Mucosa of descending colon (tissue), 3 donors: ENCODE data around the gene RFPL1. TPM values are rescaled to one million over a fixed set of nuclear protein-coding genes. Genes with fewer than 3 reads are reported as not detected.

Source experiments
- ATAC-seq: fragments of 200-7000 bp; cut with Tn5 transposase; one replicate; pipeline ENCODE4 v1.9.1; 2020; ENCODE audit warnings: mild to moderate bottlenecking, moderate library complexity
- DNase-seq, 3 donors: peaks; one replicate each; pipeline ENCODE4 v3.0.0-alpha.2; 2020
- H3K36me3 ChIP-seq: fragments of 200-600 bp; one replicate; pipeline ENCODE4 v1.8.0; 2021; ENCODE audit warnings: low read depth, mild to moderate bottlenecking
- H3K4me1 ChIP-seq: fragments of 200-600 bp; one replicate; pipeline ENCODE4 v1.8.0; 2021; ENCODE audit warnings: low read depth, mild to moderate bottlenecking
- H3K4me3 ChIP-seq: fragments of 200-600 bp; one replicate; pipeline ENCODE4 v1.8.0; 2021; ENCODE audit warnings: mild to moderate bottlenecking
- H3K9me3 ChIP-seq: fragments of 200-600 bp; one replicate; pipeline ENCODE4 v1.8.0; 2021; ENCODE audit warnings: mild to moderate bottlenecking
- CTCF ChIP-seq: fragments of 200-600 bp; IDR thresholded peaks from one replicate; pipeline ENCODE4 v1.8.0; 2022; ENCODE audit warnings: antibody characterized with exemption, mild to moderate bottlenecking
- intact Hi-C, 2 donors: fragments of 100-400 bp; cut with DNase I in 1 of 2; cut with micrococcal nuclease in 1 of 2; formaldehyde crosslinking; loops; one replicate each; pipeline versions ENCODE4 v1.11.0 to v1.11.1; 2022; cut with DNase I, micrococcal nuclease
- total RNA-seq, 3 donors: library from RNA; stranded (reverse); fragmentation: NEBNext Ultra II Directional in 2 of 3; extraction: Animal tissue kit (Norgen Biotek cat#: 25700) in 2 of 3; gene quantifications; one replicate each; pipeline versions ENCODE4 v1.2.1 to v1.2.4, GENCODE V29; 2021 to 2023
- donor health status: DM: no; HTN: no; CAD: no; lungs with moderate emphysema.
- donor health status: DM: no; HTN: no; CAD: no.
- donor health status: DM: no; HTN: yes; CAD: no.

The RFPL1 gene
- total RNA-seq, 3 donors from 2014 or later, result not detected

- ATAC-seq, result no peak
- no peak for TF ChIP-seq CTCF
- Histone ChIP-seq H3K4me3 (no peak overlapping the region), H3K4me1 (no peaks in the 10 kb centered on the region), H3K36me3 (no peaks in the 10 kb centered on the region), H3K9me3 (no peaks in the 10 kb centered on the region)
- intact Hi-C loops, result no loop called here
- no peak for DNase-seq
Measured at GRCh38 chr22:29464581-29464980, 26.2 kb downstream of the RFPL1 start.

- Histone ChIP-seq H3K36me3 (no peaks in the 10 kb centered on the region), H3K4me3 (no peak overlapping the region), H3K4me1 (no peaks in the 10 kb centered on the region), H3K9me3 (no peaks in the 10 kb centered on the region)
- intact Hi-C loops, result no loop called here
- TF ChIP-seq CTCF, result no peak
- no peak for DNase-seq
- peak; percentile 7 for ATAC-seq
Measured at GRCh38 chr22:29469755-29470154, 31.4 kb downstream of the RFPL1 start.

- peak; percentile 98 for ATAC-seq
- intact Hi-C loops, result no loop called here
- peak; percentile 70 to 81 (median 75) for DNase-seq
- peak; percentile 72 for TF ChIP-seq CTCF
- no peaks in the 10 kb centered on the region for H3K36me3 ChIP-seq
- no peaks in the 10 kb centered on the region for H3K4me1 ChIP-seq
- no peak overlapping the region for H3K4me3 ChIP-seq
- no peaks in the 10 kb centered on the region for H3K9me3 ChIP-seq
Measured at GRCh38 chr22:29470159-29470855, 31.9 kb downstream of the RFPL1 start.

- Histone ChIP-seq H3K4me3 (no peak overlapping the region), H3K4me1 (no peaks in the 10 kb centered on the region), H3K36me3 (no peaks in the 10 kb centered on the region), H3K9me3 (no peaks in the 10 kb centered on the region)
- intact Hi-C loops, result no loop called here
- ATAC-seq (no peak), DNase-seq (no peak)
- no peak for TF ChIP-seq CTCF
Measured at GRCh38 chr22:29473001-29473400, 34.6 kb downstream of the RFPL1 start.

GRCh38 chr22:29475550-29475949 lies 37.2 kb downstream of the RFPL1 start:
- TF ChIP-seq CTCF, result no peak
- Histone ChIP-seq H3K4me3 (no peak overlapping the region), H3K36me3 (no peaks in the 10 kb centered on the region), H3K9me3 (no peaks in the 10 kb centered on the region), H3K4me1 (peaks cover 9% of the 10 kb centered on the region)
- DNase-seq (no peak), ATAC-seq (no peak)
- intact Hi-C loops, result no loop called here

- no peaks in the 10 kb centered on the region for H3K36me3 ChIP-seq
- H3K4me1 ChIP-seq, result peaks cover 9% of the 10 kb centered on the region
- no peak overlapping the region for H3K4me3 ChIP-seq
- DNase-seq (no peak), ATAC-seq (no peak)
- TF ChIP-seq CTCF, result no peak
- intact Hi-C loops, result no loop called here
- H3K9me3 ChIP-seq, result no peaks in the 10 kb centered on the region
Measured at GRCh38 chr22:29476116-29476515, 37.7 kb downstream of the RFPL1 start.
